NT2/D1 (cell line): Measurements from ENCODE around the gene TBC1D5.

Source experiments
- SUZ12 ChIP-seq: IDR thresholded peaks from 2 replicates; pipeline ENCODE4 v1.6.1; 2011; ENCODE audit not compliant: insufficient read length, insufficient read depth; ENCODE audit errors: extremely low read depth
- YY1 ChIP-seq: IDR thresholded peaks from 2 replicates; pipeline ENCODE4 v1.6.1; 2011; ENCODE audit not compliant: insufficient read length, insufficient read depth
- ZNF274 ChIP-seq: IDR thresholded peaks from 2 replicates; pipeline ENCODE4 v1.6.1; 2011; ENCODE audit warnings: mild to moderate bottlenecking, low read depth, low read length

- no peak for TF ChIP-seq SUZ12
- TF ChIP-seq YY1, result no peak
- TF ChIP-seq ZNF274, result no peak
Observed at GRCh38 chr3:17737591-17737990, 4.8 kb downstream of the TBC1D5 start.
